Cardiac muscle cell (in vitro differentiated cells and primary cell): ENCODE data around the gene GRIN2B. TPM values are rescaled to one million over a fixed set of nuclear protein-coding genes. Genes with fewer than 3 reads are reported as not detected.

Experiments
- DNase-seq, 2 donors: peaks; one replicate each; pipeline versions ENCODE4 v3.0.0 to v3.0.0-alpha.2; 2010 to 2017; ENCODE audit warnings: low read depth in 1 of 2, low spot score in 1 of 2
- H3K27ac ChIP-seq: fragments of 200-600 bp; sonication (generic); 2 replicates; pipeline ENCODE4 v1.5.1; 2016
- H3K27me3 ChIP-seq: fragments of 200-600 bp; sonication (generic); 2 replicates; pipeline ENCODE4 v1.6.0; 2016; ENCODE audit warnings: control low read depth
- H3K36me3 ChIP-seq: fragments of 200-600 bp; sonication (generic); 2 replicates; pipeline ENCODE4 v1.5.1; 2016; ENCODE audit warnings: control low read depth
- H3K4me1 ChIP-seq: fragments of 200-600 bp; sonication (generic); 2 replicates; pipeline ENCODE4 v1.8.1; 2017; ENCODE audit warnings: low read depth, mild to moderate bottlenecking, mixed run types
- H3K4me3 ChIP-seq: fragments of 200-600 bp; sonication (generic); 2 replicates; pipeline ENCODE4 v1.5.1; 2016; ENCODE audit warnings: mild to moderate bottlenecking
- H3K9me3 ChIP-seq: fragments of 200-600 bp; sonication (generic); 2 replicates; pipeline ENCODE4 v1.5.1; 2017; ENCODE audit warnings: low read depth, mild to moderate bottlenecking, control low read depth
- polyA plus RNA-seq: library from polyadenylated mRNA; unstranded; fragments of >200 nt; fragmentation: Nextera tagmentation; extraction: Ambion mirVana; gene quantifications from 2 replicates; pipeline ENCODE4 v1.2.1, GENCODE V29; 2016
- total RNA-seq: library from RNA; depleted of rRNA; stranded (reverse); fragments of >200 nt; gene quantifications from 2 replicates; pipeline ENCODE4 v1.2.3, GENCODE V29; 2016
- TF ChIP-seq, protein P1 (sequence below): IDR thresholded peaks from 2 replicates; pipeline ENCODE4 v1.5.1; 2012; ENCODE audit warnings: low read depth, mild to moderate bottlenecking, low read length

Gene GRIN2B
- total and polyA plus RNA-seq, 2 experiments from 2014 or later, result 0.06 TPM; not detected in 1

DNA sequence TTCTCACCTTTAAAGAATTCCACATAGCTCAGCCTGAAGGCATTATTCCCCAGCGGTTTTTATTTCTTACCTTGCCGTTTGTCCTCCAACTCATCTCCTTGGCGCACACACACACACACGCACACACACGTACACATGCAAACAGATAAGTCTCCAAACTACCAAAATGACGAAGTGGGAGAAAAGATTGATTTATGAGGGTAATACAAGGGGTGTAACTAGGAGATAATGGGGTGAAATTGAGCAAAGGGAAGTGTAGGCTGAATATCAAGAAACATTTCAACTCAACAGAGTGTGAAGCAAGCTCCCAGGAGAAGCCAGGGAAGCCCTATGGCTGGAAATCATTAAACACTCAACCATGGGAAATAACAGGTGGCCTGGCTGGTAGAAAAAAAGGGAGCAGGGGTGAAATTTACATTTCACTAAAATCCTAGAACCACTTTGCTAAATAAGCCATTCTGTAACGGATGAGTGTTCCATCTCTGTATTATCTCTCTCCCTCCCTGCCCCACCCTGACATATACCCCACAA, 41.0 kb downstream of the GRIN2B start:
- Histone ChIP-seq H3K9me3 (no peaks in the 10 kb centered on the region), H3K27ac (no peak overlapping the region), H3K27me3 (no peaks in the 10 kb centered on the region), H3K4me1 (no peaks in the 10 kb centered on the region), H3K36me3 (no peaks in the 10 kb centered on the region), H3K4me3 (no peak overlapping the region)
- TF ChIP-seq, protein P1, sequence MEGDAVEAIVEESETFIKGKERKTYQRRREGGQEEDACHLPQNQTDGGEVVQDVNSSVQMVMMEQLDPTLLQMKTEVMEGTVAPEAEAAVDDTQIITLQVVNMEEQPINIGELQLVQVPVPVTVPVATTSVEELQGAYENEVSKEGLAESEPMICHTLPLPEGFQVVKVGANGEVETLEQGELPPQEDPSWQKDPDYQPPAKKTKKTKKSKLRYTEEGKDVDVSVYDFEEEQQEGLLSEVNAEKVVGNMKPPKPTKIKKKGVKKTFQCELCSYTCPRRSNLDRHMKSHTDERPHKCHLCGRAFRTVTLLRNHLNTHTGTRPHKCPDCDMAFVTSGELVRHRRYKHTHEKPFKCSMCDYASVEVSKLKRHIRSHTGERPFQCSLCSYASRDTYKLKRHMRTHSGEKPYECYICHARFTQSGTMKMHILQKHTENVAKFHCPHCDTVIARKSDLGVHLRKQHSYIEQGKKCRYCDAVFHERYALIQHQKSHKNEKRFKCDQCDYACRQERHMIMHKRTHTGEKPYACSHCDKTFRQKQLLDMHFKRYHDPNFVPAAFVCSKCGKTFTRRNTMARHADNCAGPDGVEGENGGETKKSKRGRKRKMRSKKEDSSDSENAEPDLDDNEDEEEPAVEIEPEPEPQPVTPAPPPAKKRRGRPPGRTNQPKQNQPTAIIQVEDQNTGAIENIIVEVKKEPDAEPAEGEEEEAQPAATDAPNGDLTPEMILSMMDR, result no peak
- no peak for DNase-seq

DNA sequence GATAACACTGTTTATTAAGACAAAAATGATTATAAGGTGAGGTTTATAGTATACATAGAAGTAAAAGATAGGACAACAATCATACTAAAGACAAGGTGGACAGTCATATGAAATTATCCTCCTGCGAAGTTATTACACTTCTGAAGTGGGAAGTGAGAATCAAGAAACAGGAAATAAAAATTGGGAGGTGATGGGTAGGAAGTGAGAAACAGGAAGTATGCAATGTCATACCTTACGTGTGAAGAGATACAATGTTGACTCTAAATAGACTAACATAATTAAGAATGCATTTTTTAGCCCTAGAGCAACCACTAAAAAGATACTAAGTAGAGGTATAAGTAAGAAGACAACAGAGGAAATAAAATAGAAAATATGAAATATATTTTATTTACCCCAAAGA, 43.7 kb downstream of the GRIN2B start:
- TF ChIP-seq, protein P1, result no peak
- no peaks in the 10 kb centered on the region for H3K27me3 ChIP-seq
- H3K36me3 ChIP-seq, result no peaks in the 10 kb centered on the region
- no peak for DNase-seq
- H3K4me1 ChIP-seq, result no peaks in the 10 kb centered on the region
- H3K27ac ChIP-seq, result no peak overlapping the region
- H3K4me3 ChIP-seq, result no peak overlapping the region
- no peaks in the 10 kb centered on the region for H3K9me3 ChIP-seq

DNA sequence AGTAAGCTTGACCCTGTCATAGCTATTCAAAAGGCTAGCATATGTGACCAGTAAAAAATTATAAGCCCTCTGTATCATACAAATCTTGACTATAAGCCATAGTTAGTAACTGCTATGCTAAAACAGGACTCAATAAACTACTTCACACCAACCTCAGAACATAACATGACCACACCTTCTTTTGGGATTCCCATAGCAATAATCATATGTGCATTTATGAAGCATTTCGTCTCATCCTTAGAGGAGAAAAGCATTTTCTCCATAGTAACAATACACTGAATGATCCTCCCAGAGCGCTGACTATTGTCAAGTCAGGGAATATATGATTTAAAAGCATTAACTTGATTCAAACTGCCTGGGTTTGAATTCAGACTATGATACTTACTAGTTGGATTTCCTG, 46.2 kb downstream of the GRIN2B start:
- H3K27ac ChIP-seq, result no peak overlapping the region
- H3K36me3 ChIP-seq, result no peaks in the 10 kb centered on the region
- TF ChIP-seq, protein P1, result no peak
- H3K4me1 ChIP-seq, result no peaks in the 10 kb centered on the region
- H3K27me3 ChIP-seq, result no peaks in the 10 kb centered on the region
- no peaks in the 10 kb centered on the region for H3K9me3 ChIP-seq
- H3K4me3 ChIP-seq, result no peak overlapping the region
- no peak for DNase-seq
